Keratinocyte (primary cell): ENCODE results near the gene IFIH1. TPM values are rescaled to one million over a fixed set of nuclear protein-coding genes. Genes with fewer than 3 reads are reported as not detected.

Source experiments
- DNase-seq: peaks from one replicate; pipeline ENCODE4 v3.0.0-alpha.2; 2011; ENCODE audit warnings: low read depth, missing footprints, low spot score
- FAIRE-seq: peaks from 2 replicates; lab custom pipeline; 2011; peaks lifted over from hg19 to GRCh38; lab: Jason Lieb, UNC
- H2AFZ ChIP-seq: 2 replicates; pipeline ENCODE4 v1.6.0; 2012; ENCODE audit warnings: low read length, control low read depth, inconsistent platforms; ENCODE audit not compliant: control insufficient read depth
- H3K27ac ChIP-seq: 2 replicates; pipeline ENCODE4 v1.5.1; 2011; ENCODE audit warnings: low read length; ENCODE audit not compliant: control insufficient read depth, insufficient read depth
- H3K27me3 ChIP-seq: 3 replicates; pipeline ENCODE4 v1.6.0; 2011; ENCODE audit warnings: low read length; ENCODE audit not compliant: control insufficient read depth, insufficient read depth; ENCODE audit errors: extremely low read depth
- H3K36me3 ChIP-seq, 2 experiments: 2 replicates in 1 of 2; 3 replicates in 1 of 2; pipeline ENCODE4 v1.5.1; 2011; ENCODE audit warnings: low read length in 2 of 2, mild to moderate bottlenecking in 1 of 2; ENCODE audit not compliant: control insufficient read depth in 2 of 2, insufficient read depth in 2 of 2; ENCODE audit errors: extremely low read depth in 1 of 2
- H3K4me1 ChIP-seq: 3 replicates; pipeline ENCODE4 v1.5.1; 2011; ENCODE audit warnings: low read length; ENCODE audit not compliant: control insufficient read depth, insufficient read depth; ENCODE audit errors: extremely low read depth
- H3K4me2 ChIP-seq: 3 replicates; pipeline ENCODE4 v1.6.0; 2011; ENCODE audit warnings: low read depth, low read length; ENCODE audit not compliant: control insufficient read depth, insufficient read depth; ENCODE audit errors: extremely low read depth
- H3K4me3 ChIP-seq, 3 experiments: fragments of 200-600 bp in 1 of 3; sonication (generic) in 1 of 3; 2 replicates in 2 of 3; 3 replicates in 1 of 3; pipeline ENCODE4 v1.5.1; 2011 to 2016; ENCODE audit warnings: low read length in 3 of 3, mild to moderate bottlenecking in 3 of 3, control low read depth in 2 of 3, inconsistent platforms in 1 of 3, low read depth in 1 of 3, mixed read lengths in 1 of 3, mixed run types in 1 of 3, moderate library complexity in 1 of 3; ENCODE audit not compliant: control insufficient read depth in 2 of 3, insufficient read depth in 2 of 3; ENCODE audit errors: extremely low read depth in 1 of 3
- H3K79me2 ChIP-seq: 2 replicates; pipeline ENCODE4 v1.6.0; 2012; ENCODE audit warnings: low read length; ENCODE audit not compliant: control insufficient read depth, insufficient read depth
- H3K9ac ChIP-seq: 3 replicates; pipeline ENCODE4 v1.6.0; 2011; ENCODE audit warnings: low read length; ENCODE audit not compliant: control insufficient read depth, insufficient read depth; ENCODE audit errors: extremely low read depth
- H3K9me1 ChIP-seq: 3 replicates; pipeline ENCODE4 v1.6.0; 2011; ENCODE audit warnings: low read length; ENCODE audit not compliant: control insufficient read depth, insufficient read depth; ENCODE audit errors: extremely low read depth
- H3K9me3 ChIP-seq: 2 replicates; pipeline ENCODE4 v1.5.1; 2012; ENCODE audit warnings: low read depth, low read length; ENCODE audit not compliant: control insufficient read depth
- H4K20me1 ChIP-seq: 3 replicates; pipeline ENCODE4 v1.6.0; 2011; ENCODE audit warnings: low read length; ENCODE audit not compliant: control insufficient read depth, insufficient read depth; ENCODE audit errors: extremely low read depth
- EZH2 ChIP-seq: IDR thresholded peaks from one replicate; pipeline ENCODE4 v1.6.1; 2012; ENCODE audit warnings: inconsistent platforms, mild to moderate bottlenecking, low read length, moderate library complexity
- dilution Hi-C: fragments of 300-500 bp; cut with MboI; formaldehyde crosslinking; loops from one replicate; pipeline ENCODE4 v1.7.0; 2020; ENCODE audit warnings: low sequenced_read_pairs; ENCODE audit not compliant: extremely low pct_ligation_motif_present
- polyA plus RNA-seq, 5 experiments: library from polyadenylated mRNA; depleted of rRNA in 3 of 5; stranded (reverse) in 3 of 5; stranded (forward) in 1 of 5; unstranded in 1 of 5; fragments of >200 nt; gene quantifications; 1 replicate in 1 of 5; 2 replicates in 3 of 5; 3 replicates in 1 of 5; pipeline versions ENCODE4 v1.2.1 to v1.2.3, GENCODE V29; 2011 to 2012; ENCODE audit warnings: missing spikeins in 2 of 5, low read depth in 1 of 5, low replicate concordance in 1 of 5
- TF ChIP-seq, protein P1 (sequence below), 3 experiments: IDR thresholded peaks in 1 of 3; conservative IDR thresholded peaks in 1 of 3; optimal IDR thresholded peaks in 1 of 3; 2 replicates in 2 of 3; 3 replicates in 1 of 3; pipeline versions ENCODE3 to v1.5.1; 2011; ENCODE audit warnings: low read length in 3 of 3, mild to moderate bottlenecking in 3 of 3, moderate library complexity in 2 of 3, control low read depth in 1 of 3, inconsistent platforms in 1 of 3; ENCODE audit not compliant: insufficient read depth in 2 of 3; ENCODE audit errors: extremely low read depth in 1 of 3

The IFIH1 gene
- polyA plus RNA-seq, 1 donor (not counting 4 experiments of a cell fraction or from before 2014, with no cell fraction given): 18.5 TPM

DNA sequence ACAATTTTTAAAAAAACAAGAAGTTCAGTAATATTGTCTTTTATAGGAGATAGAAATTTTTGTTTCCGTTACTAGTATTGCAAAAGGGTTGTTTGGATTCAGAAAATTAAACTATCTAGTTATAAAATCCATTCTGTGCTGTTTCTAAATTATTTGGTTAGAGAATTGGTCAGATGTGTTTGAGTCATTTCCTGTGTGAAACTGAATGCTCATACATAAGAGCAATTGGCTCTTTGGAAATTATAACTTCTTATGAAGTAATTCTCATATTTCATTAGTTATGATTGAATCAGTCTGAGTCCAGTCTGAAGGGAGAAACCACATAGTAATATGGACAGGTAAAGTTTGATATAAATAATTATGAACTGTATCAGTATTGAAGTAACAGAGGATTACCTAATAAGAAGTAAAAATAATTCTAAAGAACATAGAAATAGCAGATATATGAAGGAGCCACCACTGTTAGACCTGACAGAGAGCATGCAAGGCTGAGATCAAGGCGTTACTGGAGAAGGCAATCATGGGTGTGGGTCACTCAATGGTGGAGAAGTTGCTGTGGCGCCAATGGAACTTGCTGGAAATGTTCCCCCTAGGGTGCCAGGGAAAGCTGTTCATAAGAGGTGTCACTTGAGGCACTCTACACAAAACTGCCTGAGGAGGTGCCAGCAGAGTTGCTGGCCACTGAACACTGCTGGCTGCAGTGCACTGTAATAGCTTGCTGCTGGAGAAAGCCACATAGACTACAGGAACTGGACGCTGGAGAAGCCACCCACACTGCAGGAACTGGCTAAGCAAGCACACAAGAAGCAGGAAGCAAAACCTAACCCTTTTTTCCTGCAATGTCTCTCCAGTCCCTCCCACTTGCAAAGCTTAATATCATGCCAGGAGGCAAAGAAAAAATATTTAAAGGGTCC lies 57.2 kb downstream of the IFIH1 start:
- Histone ChIP-seq H3K9ac (no peak overlapping the region), H3K9me1 (no peaks in the 10 kb centered on the region), H3K79me2 (no peaks in the 10 kb centered on the region), H3K4me1 (peaks cover 16% of the 10 kb centered on the region), H2AFZ (peak overlapping the region; percentile 8), H3K4me2 (peak overlapping the region; percentile 42), H3K27me3 (no peaks in the 10 kb centered on the region), H4K20me1 (no peaks in the 10 kb centered on the region), H3K4me3 (no peak overlapping the region), H3K36me3 (peaks cover 0 to under 1% of the 10 kb centered on the region in 2 experiments), H3K9me3 (no peaks in the 10 kb centered on the region), H3K27ac (peak overlapping the region; percentile 55)
- no peak for TF ChIP-seq EZH2
- TF ChIP-seq, protein P1, sequence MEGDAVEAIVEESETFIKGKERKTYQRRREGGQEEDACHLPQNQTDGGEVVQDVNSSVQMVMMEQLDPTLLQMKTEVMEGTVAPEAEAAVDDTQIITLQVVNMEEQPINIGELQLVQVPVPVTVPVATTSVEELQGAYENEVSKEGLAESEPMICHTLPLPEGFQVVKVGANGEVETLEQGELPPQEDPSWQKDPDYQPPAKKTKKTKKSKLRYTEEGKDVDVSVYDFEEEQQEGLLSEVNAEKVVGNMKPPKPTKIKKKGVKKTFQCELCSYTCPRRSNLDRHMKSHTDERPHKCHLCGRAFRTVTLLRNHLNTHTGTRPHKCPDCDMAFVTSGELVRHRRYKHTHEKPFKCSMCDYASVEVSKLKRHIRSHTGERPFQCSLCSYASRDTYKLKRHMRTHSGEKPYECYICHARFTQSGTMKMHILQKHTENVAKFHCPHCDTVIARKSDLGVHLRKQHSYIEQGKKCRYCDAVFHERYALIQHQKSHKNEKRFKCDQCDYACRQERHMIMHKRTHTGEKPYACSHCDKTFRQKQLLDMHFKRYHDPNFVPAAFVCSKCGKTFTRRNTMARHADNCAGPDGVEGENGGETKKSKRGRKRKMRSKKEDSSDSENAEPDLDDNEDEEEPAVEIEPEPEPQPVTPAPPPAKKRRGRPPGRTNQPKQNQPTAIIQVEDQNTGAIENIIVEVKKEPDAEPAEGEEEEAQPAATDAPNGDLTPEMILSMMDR (optimal IDR thresholded peaks at IDR 0.05 in 1 of 3, IDR thresholded peaks at IDR 0.05 in 1 of 3, conservative IDR thresholded peaks at IDR 0.05 in 1 of 3; ENCODE audit: extremely low read depth in 1 of 3, insufficient read depth in 2 of 3, low read length in 3 of 3): no peak
- DNase-seq (no peak), FAIRE-seq (peak; percentile 63)
- dilution Hi-C loops: no loop called here

DNA sequence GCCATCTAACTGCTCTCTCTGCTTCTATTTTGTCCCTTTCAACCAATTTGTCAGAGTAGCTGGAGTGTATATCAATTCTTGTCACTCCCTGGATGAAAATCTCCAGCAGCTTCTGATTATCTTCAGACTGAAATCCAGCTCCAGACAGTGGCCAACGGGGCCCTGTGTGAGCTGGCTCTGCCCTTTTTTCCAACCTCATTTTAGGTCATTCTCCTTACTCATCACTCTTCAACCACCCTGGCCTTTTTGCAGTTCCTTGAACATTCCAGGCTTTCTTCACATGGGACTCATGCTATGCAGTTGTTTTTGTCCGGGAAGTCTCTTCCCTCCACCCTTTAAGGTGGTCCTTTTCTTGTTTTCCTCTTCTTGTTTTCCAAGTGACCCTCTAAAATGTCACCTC lies 59.8 kb downstream of the IFIH1 start:
- no peaks in the 10 kb centered on the region for H3K79me2 ChIP-seq
- H3K9me3 ChIP-seq: no peaks in the 10 kb centered on the region
- dilution Hi-C loops: no loop called here
- no peak overlapping the region for H3K4me3 ChIP-seq
- peaks cover 16% of the 10 kb centered on the region for H3K4me1 ChIP-seq
- FAIRE-seq: no peak
- H3K9me1 ChIP-seq: no peaks in the 10 kb centered on the region
- H2AFZ ChIP-seq: no peak overlapping the region
- H3K27ac ChIP-seq: no peak overlapping the region
- no peak for DNase-seq
- no peak for TF ChIP-seq EZH2
- TF ChIP-seq, protein P1 (optimal IDR thresholded peaks at IDR 0.05 in 1 of 3, IDR thresholded peaks at IDR 0.05 in 1 of 3, conservative IDR thresholded peaks at IDR 0.05 in 1 of 3; ENCODE audit: extremely low read depth in 1 of 3, insufficient read depth in 2 of 3, low read length in 3 of 3): no peak
- H3K4me2 ChIP-seq: no peak overlapping the region
- no peaks in the 10 kb centered on the region for H4K20me1 ChIP-seq
- H3K27me3 ChIP-seq: no peaks in the 10 kb centered on the region
- no peaks in the 10 kb centered on the region for H3K36me3 ChIP-seq
- H3K9ac ChIP-seq: no peak overlapping the region
